Amygdala (tissue), 56 donors: ENCODE data around the gene LRFN2.

Experiments used
- DNase-seq, 56 donors: peaks; one replicate each; lab custom pipeline; 2025; lab: John Stamatoyannopoulos, UW

The LRFN2 gene

DNA sequence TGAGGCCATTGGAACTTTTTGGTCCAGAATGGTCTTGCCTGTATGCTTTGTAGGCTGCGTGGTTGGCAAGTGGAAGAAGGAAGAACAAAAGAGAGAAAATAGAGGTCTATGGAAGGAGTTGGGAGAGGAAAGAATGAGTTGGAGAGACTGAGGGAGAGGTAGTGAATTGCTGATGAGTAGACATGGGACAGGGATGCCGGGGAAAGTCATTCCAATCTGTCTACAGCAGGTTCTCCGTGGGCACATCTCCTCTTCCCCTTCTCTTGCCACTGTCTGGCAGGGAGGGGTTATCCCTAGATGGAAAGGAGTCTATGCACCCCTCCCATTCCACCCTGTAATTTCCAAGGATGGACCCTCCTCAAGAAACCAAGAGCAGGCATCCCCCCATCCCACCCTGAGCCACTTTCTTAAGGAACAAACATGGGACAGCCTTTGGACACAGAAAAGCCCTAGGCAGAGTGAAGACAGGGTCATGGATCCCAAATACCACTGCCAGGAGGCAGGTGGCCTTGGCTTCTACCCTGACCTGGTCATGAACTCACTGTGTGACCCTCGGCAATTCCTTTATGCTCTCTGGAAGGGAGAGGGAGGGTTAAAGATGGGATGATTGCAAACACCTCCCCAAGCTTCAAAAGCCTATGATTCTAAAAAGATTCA is 196.9 kb downstream of the LRFN2 start:
- no peak for DNase-seq

DNA sequence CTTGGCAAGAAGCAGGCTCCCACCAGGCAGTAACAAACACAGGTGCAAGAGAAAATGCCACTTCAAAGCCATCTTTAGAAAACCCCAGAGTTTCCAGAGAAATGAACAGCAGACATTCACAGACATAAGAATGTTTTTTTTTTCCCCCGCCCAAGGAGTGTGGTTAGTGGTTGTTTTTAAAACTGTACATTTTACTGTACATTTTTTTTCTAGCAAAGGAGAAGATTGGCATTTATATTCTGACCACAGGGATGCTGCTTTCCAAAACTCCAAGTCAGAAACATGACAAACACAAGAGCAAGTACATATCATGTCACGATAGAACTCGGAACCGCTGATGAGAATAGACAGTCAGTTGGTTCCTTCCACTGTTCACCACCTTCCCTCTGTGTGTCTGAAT is 197.9 kb downstream of the LRFN2 start:
- DNase-seq = no peak

DNA sequence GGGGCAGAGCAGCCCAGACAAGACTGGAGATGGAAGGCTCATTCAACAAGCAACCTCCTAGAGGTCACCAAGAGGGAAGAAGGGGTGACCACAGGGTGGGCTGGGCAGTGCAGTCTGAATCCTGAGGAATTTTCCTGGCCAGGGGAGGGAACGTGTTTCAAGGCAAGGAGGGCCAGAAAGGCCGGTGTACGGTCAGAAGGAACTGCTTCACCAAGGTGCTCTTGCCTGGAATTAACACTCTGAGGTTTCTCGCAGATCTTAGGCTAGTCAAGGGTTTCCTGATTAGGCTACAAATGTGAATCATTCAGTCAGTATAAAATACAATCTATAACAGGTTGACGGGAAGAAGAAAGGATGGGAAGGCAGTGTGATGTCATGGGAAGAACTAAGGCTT is 199.3 kb downstream of the LRFN2 start:
- no peak for DNase-seq

DNA sequence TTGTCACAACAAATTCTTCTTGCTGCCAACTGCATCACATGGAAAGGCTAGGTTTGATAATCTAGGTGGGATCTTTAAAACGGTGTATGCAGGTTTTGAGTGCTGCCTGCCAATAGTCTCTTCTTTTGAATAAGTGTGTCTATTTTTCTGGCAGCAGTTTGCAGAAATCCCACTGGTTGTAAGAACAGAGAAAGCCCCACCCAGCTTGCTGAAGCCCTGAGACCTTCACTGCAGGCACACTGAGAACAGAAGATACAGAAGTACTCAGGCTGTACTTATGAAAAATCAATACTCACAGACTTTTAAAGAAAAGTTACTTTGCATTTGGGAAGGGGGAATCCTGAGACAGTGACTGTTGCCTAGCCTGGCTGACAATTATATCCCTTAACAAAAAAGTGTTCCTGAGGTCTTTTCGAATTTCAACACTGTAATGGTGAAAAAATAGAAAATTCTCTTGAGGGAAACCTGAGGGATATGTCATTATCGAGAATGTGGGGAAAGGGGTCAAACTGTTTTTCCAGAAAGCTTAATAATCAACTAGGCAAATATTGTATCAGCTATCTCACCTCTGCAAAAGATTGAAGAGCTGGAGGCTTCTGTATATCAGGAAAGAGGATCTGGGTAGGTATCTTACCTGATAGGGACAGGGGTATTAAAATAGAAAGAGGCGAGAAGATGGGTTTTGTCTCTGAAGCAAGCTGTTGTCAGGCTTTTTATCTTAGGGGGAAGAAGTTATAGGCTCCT is 199.9 kb downstream of the LRFN2 start:
- DNase-seq = no peak

DNA sequence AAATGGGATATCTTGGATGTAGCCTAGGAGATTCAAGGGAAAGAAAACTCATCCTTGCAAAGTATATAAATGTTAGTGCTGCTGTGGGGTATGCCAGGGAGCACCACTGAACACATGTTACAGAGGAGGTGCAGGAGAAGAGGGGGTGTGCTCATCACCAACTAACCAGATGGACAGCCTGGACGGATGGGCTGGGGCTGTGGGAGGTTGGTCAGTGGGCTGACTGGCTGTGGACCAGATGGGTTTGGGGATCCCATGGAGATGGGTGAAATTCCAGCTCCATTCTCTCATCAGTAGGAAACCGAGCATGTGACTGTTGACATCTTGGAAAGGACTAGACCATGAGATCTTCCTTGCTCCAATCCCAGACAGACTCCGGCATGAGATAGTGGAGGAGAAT is 201.0 kb downstream of the LRFN2 start:
- no peak for DNase-seq

DNA sequence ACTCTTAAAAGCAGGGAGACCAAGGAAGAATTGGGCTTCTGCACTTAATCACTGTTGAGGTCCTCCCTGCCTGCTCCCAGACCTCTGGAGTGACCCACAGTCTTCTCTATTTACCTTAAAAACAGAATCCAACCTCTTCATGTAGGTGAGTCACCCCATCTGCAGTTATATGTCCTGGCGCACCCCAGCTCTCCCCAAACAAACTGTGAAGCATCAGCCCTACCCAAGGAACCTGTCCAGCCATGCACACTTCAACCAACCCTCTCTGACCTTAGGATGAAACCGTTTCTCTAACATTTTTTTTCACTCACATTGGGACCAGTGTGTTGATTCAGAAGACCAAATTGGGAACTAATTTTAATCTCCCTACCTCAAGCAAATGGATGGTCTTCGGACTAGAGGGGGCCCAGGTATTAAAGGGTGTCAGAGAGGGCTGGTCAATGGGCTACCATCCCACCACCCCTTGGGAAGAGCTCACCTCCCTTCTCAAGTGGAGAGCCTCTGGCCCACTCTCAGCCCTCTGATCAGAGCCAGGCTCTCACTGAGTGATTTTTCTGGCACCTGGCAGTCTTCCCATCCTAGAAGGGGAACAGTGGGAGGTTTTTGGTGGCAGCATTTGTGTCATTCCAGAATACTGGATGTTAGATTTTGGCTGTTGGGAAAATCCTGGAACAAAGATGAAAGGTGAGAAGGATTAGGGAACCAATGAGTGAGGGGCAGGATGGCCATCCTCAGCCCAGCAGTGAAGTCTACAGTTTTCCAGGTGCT is 203.6 kb downstream of the LRFN2 start:
- DNase-seq = no peak

DNA sequence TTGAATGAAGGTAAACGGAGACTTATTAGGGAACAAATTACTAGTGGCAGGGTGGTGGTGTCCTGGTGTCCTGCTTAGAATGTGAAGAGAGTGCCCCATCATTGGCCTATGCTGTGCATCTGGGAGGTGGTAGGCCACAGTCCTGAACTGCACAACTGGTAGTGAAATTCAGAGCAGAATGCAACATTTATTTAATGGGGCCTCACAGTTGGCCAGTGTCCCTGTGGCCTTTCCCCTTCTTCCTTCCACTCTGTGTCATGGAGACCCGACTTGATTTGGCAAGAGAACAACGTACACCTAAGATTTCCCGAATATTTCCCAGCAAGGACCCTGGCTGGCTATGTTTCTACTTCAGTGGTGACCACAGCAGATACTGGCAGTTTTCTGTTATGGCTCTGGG is 206.9 kb downstream of the LRFN2 start:
- DNase-seq = no peak

DNA sequence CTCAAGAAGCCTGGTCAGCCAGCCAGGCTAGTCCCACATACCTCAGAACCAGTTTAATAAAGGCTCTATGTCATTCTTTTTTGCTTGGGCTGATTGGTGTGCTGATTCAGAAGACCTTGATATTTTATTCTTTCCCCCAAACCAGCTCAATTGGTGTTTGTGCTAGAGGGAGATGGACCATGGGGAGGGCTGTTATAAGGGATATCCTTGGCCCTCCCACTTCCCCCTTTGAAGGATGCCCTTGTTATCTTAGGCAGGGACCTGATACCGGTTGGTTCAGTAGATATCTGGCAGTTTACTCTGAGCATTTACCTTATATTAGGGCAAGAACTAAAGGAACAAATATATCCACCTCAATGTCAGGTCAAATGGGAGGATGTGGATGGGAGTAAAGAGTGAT is 207.4 kb downstream of the LRFN2 start:
- no peak for DNase-seq

DNA sequence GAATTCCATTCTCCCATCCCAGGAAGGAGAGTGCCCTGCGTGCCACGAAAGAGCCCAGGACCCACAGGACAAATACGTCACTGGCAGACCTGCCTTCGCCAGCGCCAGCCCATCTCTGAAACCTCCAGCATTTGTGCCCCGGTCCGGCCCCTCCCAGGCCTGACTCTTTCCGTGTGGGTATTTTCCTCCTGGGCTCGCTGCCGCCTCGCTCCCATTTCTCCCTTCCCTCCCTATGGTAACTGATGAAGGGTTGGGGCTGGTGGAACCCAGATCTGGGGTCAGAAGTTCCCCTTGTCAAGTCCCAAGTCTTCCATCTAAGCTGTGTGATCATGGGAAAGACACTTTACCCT is 208.5 kb downstream of the LRFN2 start:
- no peak for DNase-seq

DNA sequence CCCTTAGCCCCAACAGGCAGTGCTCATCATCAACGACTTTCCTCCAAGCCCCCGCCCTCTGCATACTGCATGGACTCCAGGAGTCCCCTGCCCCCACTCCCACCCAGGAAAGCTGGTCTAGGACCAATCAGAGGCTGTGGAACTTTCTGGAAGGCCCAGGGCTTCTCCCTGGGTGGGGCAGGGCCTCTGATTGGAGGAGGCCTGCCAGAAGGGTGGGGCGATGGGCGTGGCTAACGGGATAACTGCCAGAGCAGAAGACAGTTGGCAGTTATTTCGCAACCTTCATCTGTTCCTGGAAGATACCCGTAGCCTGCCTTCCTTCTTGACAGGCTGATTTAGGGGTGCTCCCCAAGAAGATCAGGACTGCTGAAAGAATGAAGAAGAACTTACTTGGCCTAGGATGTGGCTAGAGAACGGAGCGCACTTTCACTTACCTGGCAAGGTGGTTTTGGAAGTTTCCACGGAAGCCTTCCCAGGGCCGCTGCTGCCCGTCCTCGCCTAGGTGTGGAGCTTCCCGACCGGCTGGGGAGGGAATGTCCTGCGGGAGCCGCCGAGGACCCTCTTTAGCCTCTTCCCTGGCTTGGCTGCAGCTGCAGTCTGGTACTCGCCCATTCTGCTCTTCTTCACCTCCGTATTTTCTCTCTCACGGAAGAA is 209.0 kb downstream of the LRFN2 start:
- DNase-seq = peak in 2 of 56 donors; percentile 31 to 42

DNA sequence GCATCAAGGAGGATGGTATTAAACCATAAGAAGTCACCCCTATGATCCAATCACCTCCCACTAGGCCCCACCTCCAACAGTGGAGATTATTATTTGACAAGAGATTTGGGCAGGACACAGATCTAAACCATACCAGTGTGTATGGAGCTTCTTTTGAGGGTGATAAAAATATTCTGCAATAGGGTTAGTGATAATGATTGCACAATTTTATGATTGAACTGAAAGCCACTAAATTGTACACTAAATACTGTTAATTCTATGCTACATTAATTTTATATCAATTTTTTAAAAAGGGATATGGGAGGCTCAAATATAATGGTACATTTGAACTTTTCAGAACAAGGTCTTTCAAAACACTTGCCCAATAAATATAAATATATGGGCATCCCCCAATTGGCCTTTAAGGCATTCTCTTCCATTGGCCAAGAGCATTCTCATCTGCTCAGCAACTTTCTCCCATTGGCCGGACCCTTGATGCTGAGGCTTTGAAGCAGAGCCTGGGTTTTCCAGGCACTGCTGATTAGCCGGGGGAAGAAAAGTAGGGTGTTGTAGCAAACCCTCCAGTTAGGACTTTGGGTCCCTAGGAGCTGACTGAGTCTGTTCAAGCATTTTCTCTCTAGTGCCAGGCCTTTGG is 209.9 kb downstream of the LRFN2 start:
- DNase-seq = no peak

DNA sequence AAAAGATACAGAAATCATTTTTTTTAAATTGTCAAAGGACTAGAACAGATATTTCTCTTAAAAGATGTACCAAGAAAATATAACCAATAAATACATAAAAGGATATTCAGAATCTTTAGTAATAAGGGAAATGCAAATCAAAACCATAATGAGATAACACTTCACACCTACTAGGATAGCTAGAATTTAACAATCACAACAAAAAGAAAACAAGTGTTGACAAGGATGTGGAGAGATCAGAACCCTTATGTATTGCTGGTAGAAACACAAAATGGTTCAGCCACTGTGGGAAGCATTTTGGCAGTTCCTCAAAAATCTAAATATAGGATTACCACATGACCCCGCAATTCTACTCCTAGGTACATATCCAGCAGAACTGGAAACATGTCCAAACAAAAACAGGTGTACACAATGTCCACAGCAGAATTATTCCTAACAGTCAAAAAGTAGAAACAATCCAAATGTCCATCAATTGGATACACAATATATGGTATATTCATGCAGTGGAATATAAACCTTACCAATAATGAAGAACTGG is 211.0 kb downstream of the LRFN2 start:
- DNase-seq = no peak

DNA sequence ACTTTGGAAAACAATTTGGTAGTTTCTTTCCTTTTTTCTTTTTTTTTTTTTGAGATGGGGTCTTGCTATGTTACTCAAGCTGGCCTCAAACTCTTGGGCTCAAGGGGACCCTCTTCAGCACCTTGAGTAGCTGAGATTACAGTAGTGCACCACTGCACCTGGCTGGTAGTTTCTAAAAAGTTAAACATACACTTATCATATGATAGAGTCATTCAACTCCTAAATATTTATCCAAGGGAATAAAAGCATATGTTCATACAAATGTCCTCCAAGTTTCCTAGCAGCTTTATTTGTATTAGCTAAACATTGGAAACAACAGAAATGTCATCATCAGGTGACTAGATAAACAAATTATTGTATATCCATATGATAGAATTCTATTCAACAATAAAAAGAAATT is 213.9 kb downstream of the LRFN2 start:
- DNase-seq = no peak

DNA sequence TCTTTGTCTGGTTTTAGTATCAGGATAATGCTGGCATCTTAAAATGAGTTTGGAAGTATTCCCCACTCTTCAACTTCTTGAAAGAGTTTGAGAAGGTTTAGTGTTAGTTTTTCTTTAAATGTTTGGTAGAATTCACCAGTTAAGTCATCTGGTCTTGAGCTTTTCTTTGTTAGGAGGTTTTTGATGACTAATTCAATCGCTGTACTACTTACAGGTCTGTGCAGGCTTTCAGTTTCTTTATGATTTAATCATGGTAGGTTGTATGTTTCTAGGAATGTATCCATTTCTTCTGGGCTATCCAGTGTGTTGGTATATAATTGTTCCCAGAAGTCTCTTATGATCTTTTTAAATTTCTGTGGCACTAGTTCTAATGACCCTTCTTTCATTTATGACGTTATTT is 215.5 kb downstream of the LRFN2 start:
- no peak for DNase-seq

DNA sequence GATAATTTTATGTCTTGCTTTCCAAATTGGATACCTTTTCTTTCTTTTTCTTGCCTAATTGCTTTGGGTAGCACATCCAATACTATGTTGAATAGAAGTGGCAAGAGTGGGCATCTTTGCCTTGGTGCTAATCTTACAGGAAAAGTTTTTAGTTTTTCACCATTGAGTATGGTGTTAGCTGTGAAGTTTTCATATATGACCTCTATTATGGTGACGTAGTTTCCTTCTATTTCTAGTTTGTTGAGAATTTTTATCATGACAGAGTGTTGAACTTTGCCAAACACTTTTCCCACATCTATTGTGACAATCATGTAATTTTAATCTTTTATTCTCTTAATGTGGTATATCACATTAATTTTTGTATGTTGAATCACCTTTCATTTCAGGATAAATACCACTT is 216.1 kb downstream of the LRFN2 start:
- no peak for DNase-seq

DNA sequence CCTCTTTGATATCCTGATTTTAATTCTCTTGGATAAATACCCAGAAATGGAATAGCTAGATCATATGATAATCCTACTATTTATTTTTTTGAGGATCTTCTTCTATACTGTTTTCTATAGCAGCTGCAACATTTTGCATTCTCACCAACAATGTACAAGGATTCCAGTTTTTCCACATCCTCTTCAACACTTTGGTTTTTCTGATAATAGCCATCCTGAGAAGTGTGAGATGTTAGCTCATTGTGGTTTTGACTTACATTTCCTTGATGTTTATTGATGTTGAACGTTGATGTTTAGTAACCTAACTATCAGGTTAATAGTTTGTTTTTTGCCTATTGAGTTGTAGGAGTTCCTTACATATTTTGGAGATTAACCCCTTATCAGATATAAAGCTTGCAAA is 217.3 kb downstream of the LRFN2 start:
- DNase-seq = no peak

DNA sequence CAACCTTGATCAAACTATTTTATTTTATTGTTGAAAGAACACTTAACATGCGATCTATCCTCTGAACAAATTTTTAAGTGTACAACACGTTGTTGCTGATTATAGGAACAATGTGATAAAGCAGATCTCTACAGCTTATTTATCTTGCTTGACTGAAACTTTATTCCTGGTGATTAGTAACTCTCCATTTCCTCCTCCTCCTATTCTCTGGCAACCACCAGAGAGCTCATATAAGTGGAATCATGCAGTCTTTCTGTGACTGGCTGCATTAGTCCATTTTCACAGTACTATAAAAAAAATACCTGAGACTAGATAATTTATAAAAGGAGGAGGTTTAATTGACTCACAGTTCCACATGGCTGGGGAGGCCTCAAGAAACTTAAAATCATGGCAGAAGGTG is 218.1 kb downstream of the LRFN2 start:
- DNase-seq = no peak

DNA sequence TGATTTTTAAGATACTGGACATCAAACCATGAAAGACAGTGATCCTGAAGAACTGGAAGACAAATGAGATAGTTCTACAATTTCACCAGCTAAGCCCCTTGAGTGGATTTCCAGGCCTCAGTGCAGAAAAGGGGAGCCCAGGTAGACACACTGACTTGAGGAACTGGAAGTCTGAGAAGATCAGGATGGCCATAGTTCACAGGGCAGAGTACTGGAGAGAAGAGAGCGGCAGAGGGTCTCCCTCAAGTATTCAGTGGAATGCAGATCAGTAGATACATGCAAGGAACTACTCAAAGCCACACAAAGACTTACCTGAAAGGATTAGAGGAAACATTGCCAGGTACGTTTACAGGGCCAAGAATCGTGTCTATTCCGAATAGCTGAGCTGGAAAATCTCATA is 224.3 kb downstream of the LRFN2 start:
- no peak for DNase-seq

DNA sequence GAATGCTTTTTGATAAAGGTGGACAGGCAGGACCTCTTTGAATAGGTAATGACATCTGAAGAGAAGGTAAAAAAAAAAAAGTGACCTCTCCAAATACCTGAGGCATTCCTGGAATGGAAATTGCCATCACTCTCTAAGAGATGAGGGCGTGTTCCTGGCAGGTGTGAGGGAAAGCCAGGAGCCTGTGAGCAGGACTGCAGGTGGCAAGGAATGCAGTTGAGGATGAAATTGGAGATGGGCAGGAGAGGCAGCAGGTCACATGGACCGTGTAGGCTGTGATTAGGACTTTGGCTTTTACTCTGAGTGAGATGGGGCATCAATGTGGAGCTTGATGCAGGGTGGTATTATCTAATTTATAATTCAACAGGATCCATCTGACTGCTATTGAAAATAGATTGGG is 227.4 kb downstream of the LRFN2 start:
- no peak for DNase-seq
